H9 (cell line): ENCODE data around the gene CCDC89. TPM values are rescaled to one million over a fixed set of nuclear protein-coding genes. Genes with fewer than 3 reads are reported as not detected.
"Not testable (repeated sequence)": the region's sequence is repeated elsewhere in the genome, so short reads cannot be mapped to it uniquely, and the experiment has no call there.

Experiments used
- DNase-seq: peaks from one replicate; pipeline ENCODE4 v3.0.0-alpha.2; 2017
- H2AFZ ChIP-seq: one replicate; pipeline ENCODE4 v1.6.1; 2013; ENCODE audit warnings: mild to moderate bottlenecking, low read length, control low read depth, moderate library complexity
- H2AK5ac ChIP-seq: 2 replicates; pipeline ENCODE4 v1.6.1; 2013; ENCODE audit warnings: low read length, control low read depth, mixed read lengths; ENCODE audit not compliant: insufficient read length
- H2BK120ac ChIP-seq: one replicate; pipeline ENCODE4 v1.6.1; 2013; ENCODE audit warnings: low read depth, mild to moderate bottlenecking, low read length, control low read depth, inconsistent platforms; ENCODE audit not compliant: poor library complexity, severe bottlenecking
- H2BK12ac ChIP-seq: 2 replicates; pipeline ENCODE4 v1.6.1; 2013; ENCODE audit warnings: low read length, control low read depth, mixed read lengths, low read depth; ENCODE audit not compliant: insufficient read length
- H2BK15ac ChIP-seq: 2 replicates; pipeline ENCODE4 v1.6.1; 2013; ENCODE audit warnings: low read depth, low read length, control low read depth
- H2BK20ac ChIP-seq: one replicate; pipeline ENCODE4 v1.6.1; 2013; ENCODE audit warnings: low read depth, mild to moderate bottlenecking, low read length, control low read depth, inconsistent platforms; ENCODE audit not compliant: poor library complexity, severe bottlenecking
- H2BK5ac ChIP-seq: 2 replicates; pipeline ENCODE4 v1.6.1; 2013; ENCODE audit warnings: low read length, control low read depth, mixed read lengths; ENCODE audit not compliant: insufficient read length
- H3K14ac ChIP-seq: 2 replicates; pipeline ENCODE4 v1.6.1; 2013; ENCODE audit warnings: low read length, control low read depth; ENCODE audit not compliant: insufficient read depth
- H3K18ac ChIP-seq: 2 replicates; pipeline ENCODE4 v1.6.1; 2013; ENCODE audit warnings: low read depth, mild to moderate bottlenecking, mixed read lengths, low read length, control low read depth; ENCODE audit not compliant: insufficient read length
- H3K23ac ChIP-seq: 2 replicates; pipeline ENCODE4 v1.6.1; 2013; ENCODE audit warnings: low read length, control low read depth, mixed read lengths, low read depth; ENCODE audit not compliant: insufficient read length
- H3K23me2 ChIP-seq: 2 replicates; pipeline ENCODE4 v1.6.1; 2013; ENCODE audit warnings: low read depth, mild to moderate bottlenecking, mixed read lengths, low read length, control low read depth; ENCODE audit not compliant: insufficient read length, poor library complexity, severe bottlenecking
- H3K27ac ChIP-seq: 2 replicates; pipeline ENCODE4 v1.5.1; 2013; ENCODE audit warnings: low read length, control low read depth, mixed read lengths, low read depth; ENCODE audit not compliant: insufficient read length
- H3K27me3 ChIP-seq: 2 replicates; pipeline ENCODE4 v1.6.1; 2013; ENCODE audit warnings: low read length, control low read depth, inconsistent platforms; ENCODE audit not compliant: insufficient read depth
- H3K4ac ChIP-seq: 2 replicates; pipeline ENCODE4 v1.6.1; 2013; ENCODE audit warnings: low read depth, mild to moderate bottlenecking, control low read depth, inconsistent platforms, low read length, moderate library complexity
- H3K4me1 ChIP-seq: 2 replicates; pipeline ENCODE4 v1.6.1; 2013; ENCODE audit warnings: low read length, control low read depth, inconsistent platforms; ENCODE audit not compliant: insufficient read depth
- H3K4me2 ChIP-seq: 2 replicates; pipeline ENCODE4 v1.6.1; 2013; ENCODE audit warnings: low read length, control low read depth, mixed read lengths; ENCODE audit not compliant: insufficient read length, insufficient read depth
- H3K56ac ChIP-seq: 2 replicates; pipeline ENCODE4 v1.6.1; 2013; ENCODE audit warnings: low read depth, mild to moderate bottlenecking, mixed read lengths, low read length, control low read depth; ENCODE audit not compliant: insufficient read length
- H3K79me1 ChIP-seq: 2 replicates; pipeline ENCODE4 v1.6.1; 2013; ENCODE audit warnings: low read depth, mild to moderate bottlenecking, moderate library complexity, low read length, control low read depth, inconsistent platforms; ENCODE audit not compliant: insufficient read depth, poor library complexity, severe bottlenecking
- H3K79me2 ChIP-seq: 2 replicates; pipeline ENCODE4 v1.6.1; 2013; ENCODE audit warnings: low read length, control low read depth, inconsistent platforms; ENCODE audit not compliant: insufficient read depth
- H3K9ac ChIP-seq: 2 replicates; pipeline ENCODE4 v1.6.1; 2013; ENCODE audit warnings: low read length, control low read depth, mixed read lengths; ENCODE audit not compliant: insufficient read length; ENCODE audit errors: extremely low read depth
- H3K9me3 ChIP-seq: one replicate; pipeline ENCODE4 v1.6.1; 2013; ENCODE audit warnings: low read depth, low read length, inconsistent platforms; ENCODE audit not compliant: control insufficient read depth
- H3T11ph ChIP-seq: one replicate; pipeline ENCODE4 v1.6.1; 2013; ENCODE audit warnings: mild to moderate bottlenecking, low read length, control low read depth, inconsistent platforms
- H4K20me1 ChIP-seq: one replicate; pipeline ENCODE4 v1.6.1; 2013; ENCODE audit not compliant: control insufficient read depth, insufficient read length, insufficient read depth
- H4K5ac ChIP-seq: 2 replicates; pipeline ENCODE4 v1.6.1; 2013; ENCODE audit warnings: low read depth, mild to moderate bottlenecking, mixed read lengths, low read length, control low read depth; ENCODE audit not compliant: insufficient read length
- H4K8ac ChIP-seq: replicated peaks from 2 replicates; pipeline ENCODE4 v1.6.1; 2013; ENCODE audit warnings: low read length, control low read depth, mixed read lengths, low read depth; ENCODE audit not compliant: insufficient read length
- H4K91ac ChIP-seq: 2 replicates; pipeline ENCODE4 v1.6.1; 2013; ENCODE audit warnings: low read depth, mild to moderate bottlenecking, moderate library complexity, mixed read lengths, low read length, control low read depth; ENCODE audit not compliant: insufficient read length
- H3K27ac Mint-ChIP-seq, 3 experiments: 2 replicates in 2 of 3; 3 replicates in 1 of 3; pipeline ENCODE4 v1.8.0; 2020 to 2021; ENCODE audit warnings: mixed read lengths in 3 of 3, mild to moderate bottlenecking in 1 of 3, moderate library complexity in 1 of 3
- H3K27me3 Mint-ChIP-seq: 2 replicates; pipeline ENCODE4 v1.8.0; 2021; ENCODE audit warnings: low read depth, mild to moderate bottlenecking, moderate library complexity, mixed read lengths
- H3K36me3 Mint-ChIP-seq, 3 experiments: 2 replicates in 2 of 3; 3 replicates in 1 of 3; pipeline ENCODE4 v1.8.0; 2020 to 2021; ENCODE audit warnings: low read depth in 3 of 3, mixed read lengths in 3 of 3; ENCODE audit not compliant: insufficient read depth in 1 of 3
- H3K4me1 Mint-ChIP-seq, 2 experiments: 2 replicates each; pipeline ENCODE4 v1.8.0; 2020; ENCODE audit warnings: mixed read lengths in 2 of 2
- H3K4me3 Mint-ChIP-seq, 2 experiments: 2 replicates in 1 of 2; 3 replicates in 1 of 2; pipeline ENCODE4 v1.8.0; 2020 to 2021; ENCODE audit warnings: mild to moderate bottlenecking in 2 of 2, mixed read lengths in 2 of 2, moderate library complexity in 1 of 2
- H3K9me3 Mint-ChIP-seq, 2 experiments: 2 replicates in 1 of 2; 3 replicates in 1 of 2; pipeline ENCODE4 v1.8.0; 2020; ENCODE audit warnings: mild to moderate bottlenecking in 2 of 2, mixed read lengths in 2 of 2, moderate library complexity in 1 of 2
- WGBS: extraction: QIAGEN DNeasy Blood & Tissue Kit; methylation state at CpG from one replicate; pipeline ENCODE4 v1.1.7; 2013; ENCODE audit warnings: missing lambda C conversion rate, low lambda C conversion rate, mixed read lengths; ENCODE audit not compliant: insufficient read length; ENCODE audit errors: extremely low coverage; 5-methylcytosine and 5-hydroxymethylcytosine counted together
- total RNA-seq: library from RNA; stranded (reverse); gene quantifications from 2 replicates; pipeline ENCODE4 v1.2.1, GENCODE V29; 2021
- TF ChIP-seq, protein P1 (sequence below): fragments of 200-600 bp; sonication (generic); conservative IDR thresholded peaks from 3 replicates; pipeline ENCODE4 v1.8.0; 2021; ENCODE audit warnings: antibody characterized with exemption, mild to moderate bottlenecking

CCDC89 gene
- total RNA-seq, 1 experiment from 2014 or later, result not detected

- Histone ChIP-seq H3K14ac (no peak overlapping the region), H2BK5ac (no peak overlapping the region), H3K9me3 (no peaks in the 10 kb centered on the region), H4K20me1 (no peaks in the 10 kb centered on the region), H3K27ac (no peak overlapping the region), H2AFZ (no peak overlapping the region), H2BK20ac (no peak overlapping the region), H3K9ac (no peak overlapping the region), H3K18ac (no peak overlapping the region), H3K79me1 (no peaks in the 10 kb centered on the region), H4K91ac (no peak overlapping the region), H2BK15ac (no peak overlapping the region), H3K4ac (no peak overlapping the region), H3K56ac (no peak overlapping the region), H2BK12ac (no peak overlapping the region), H3T11ph (no peak overlapping the region), H3K79me2 (peaks cover 4% of the 10 kb centered on the region; the same call in 1 of the 2 replicates), H2AK5ac (no peak overlapping the region), H3K4me1 (no peaks in the 10 kb centered on the region), H3K27me3 (no peaks in the 10 kb centered on the region), H3K23ac (no peak overlapping the region), H2BK120ac (no peak overlapping the region), H3K4me2 (no peak overlapping the region), H4K5ac (no peak overlapping the region), H4K8ac (no peak overlapping the region), H3K23me2 (no peaks in the 10 kb centered on the region)
- H3K36me3 Mint-ChIP-seq, result peaks cover 28 to 56% (median 49%) of the 10 kb centered on the region in 3 experiments
- no peaks in the 10 kb centered on the region for H3K27me3 Mint-ChIP-seq
- H3K4me3 Mint-ChIP-seq, result no peak overlapping the region
- peaks cover 22 to 28% of the 10 kb centered on the region in 2 experiments for H3K4me1 Mint-ChIP-seq
- TF ChIP-seq, protein P1, sequence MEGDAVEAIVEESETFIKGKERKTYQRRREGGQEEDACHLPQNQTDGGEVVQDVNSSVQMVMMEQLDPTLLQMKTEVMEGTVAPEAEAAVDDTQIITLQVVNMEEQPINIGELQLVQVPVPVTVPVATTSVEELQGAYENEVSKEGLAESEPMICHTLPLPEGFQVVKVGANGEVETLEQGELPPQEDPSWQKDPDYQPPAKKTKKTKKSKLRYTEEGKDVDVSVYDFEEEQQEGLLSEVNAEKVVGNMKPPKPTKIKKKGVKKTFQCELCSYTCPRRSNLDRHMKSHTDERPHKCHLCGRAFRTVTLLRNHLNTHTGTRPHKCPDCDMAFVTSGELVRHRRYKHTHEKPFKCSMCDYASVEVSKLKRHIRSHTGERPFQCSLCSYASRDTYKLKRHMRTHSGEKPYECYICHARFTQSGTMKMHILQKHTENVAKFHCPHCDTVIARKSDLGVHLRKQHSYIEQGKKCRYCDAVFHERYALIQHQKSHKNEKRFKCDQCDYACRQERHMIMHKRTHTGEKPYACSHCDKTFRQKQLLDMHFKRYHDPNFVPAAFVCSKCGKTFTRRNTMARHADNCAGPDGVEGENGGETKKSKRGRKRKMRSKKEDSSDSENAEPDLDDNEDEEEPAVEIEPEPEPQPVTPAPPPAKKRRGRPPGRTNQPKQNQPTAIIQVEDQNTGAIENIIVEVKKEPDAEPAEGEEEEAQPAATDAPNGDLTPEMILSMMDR, result no peak
- no peaks in the 10 kb centered on the region for H3K9me3 Mint-ChIP-seq
- H3K27ac Mint-ChIP-seq, result peak overlapping the region in 1 of 3 experiments; percentile 46; a peak in 1 of 7 replicates
- no peak for DNase-seq
- no CpG with 5 or more reads among the region's 1 CpG for WGBS
These were observed 29.2 kb downstream of the CCDC89 start for GRCh38 chr11:85656777-85657176.

- H4K91ac ChIP-seq, H3K14ac ChIP-seq, H3T11ph ChIP-seq, H2BK120ac ChIP-seq, H3K79me2 ChIP-seq, H3K4me1 ChIP-seq, H3K23me2 ChIP-seq, H3K23ac ChIP-seq, DNase-seq, H4K20me1 ChIP-seq, H3K9ac ChIP-seq, H2BK12ac ChIP-seq, H3K18ac ChIP-seq, H2AK5ac ChIP-seq, H2BK15ac ChIP-seq, H3K9me3 Mint-ChIP-seq, H3K27me3 ChIP-seq, H3K56ac ChIP-seq, H2AFZ ChIP-seq, H3K4ac ChIP-seq, H3K27ac Mint-ChIP-seq, H4K5ac ChIP-seq, H3K79me1 ChIP-seq, H3K27ac ChIP-seq, H3K27me3 Mint-ChIP-seq, H3K4me3 Mint-ChIP-seq, H3K9me3 ChIP-seq, H3K4me2 ChIP-seq, H4K8ac ChIP-seq, H2BK5ac ChIP-seq, H2BK20ac ChIP-seq: not testable (repeated sequence)
- Mint-ChIP-seq H3K36me3 (peaks cover 10 to 33% (median 33%) of the 10 kb centered on the region in 3 experiments; a peak in 6 of 7 replicates), H3K4me1 (peaks cover 8 to 20% of the 10 kb centered on the region in 2 experiments)
- WGBS, result no CpG with 5 or more reads among the region's 4 CpGs
These were observed 31.7 kb downstream of the CCDC89 start for GRCh38 chr11:85654343-85654742.
